Esophagus (tissue), 2 donors: Measurements from ENCODE around the gene NECTIN2. TPM values are rescaled to one million over a fixed set of nuclear protein-coding genes. Genes with fewer than 3 reads are reported as not detected.
"Not testable (repeated sequence)": the region's sequence is repeated elsewhere in the genome, so short reads cannot be mapped to it uniquely, and the experiment has no call there.

Source experiments
- H3K27ac ChIP-seq, 2 donors: one replicate each; pipeline ENCODE4 v1.5.1; 2013; ENCODE audit warnings: low read depth in 2 of 2, mild to moderate bottlenecking in 2 of 2, inconsistent platforms in 1 of 2, low read length in 1 of 2, moderate library complexity in 1 of 2
- H3K27me3 ChIP-seq, 2 donors: one replicate each; pipeline ENCODE4 v1.6.1; 2013; ENCODE audit warnings: low read length in 2 of 2, control low read depth in 1 of 2, mild to moderate bottlenecking in 1 of 2; ENCODE audit not compliant: insufficient read depth in 2 of 2, control insufficient read depth in 1 of 2
- H3K36me3 ChIP-seq, 2 donors: one replicate each; pipeline ENCODE4 v1.6.1; 2013; ENCODE audit warnings: low read length in 1 of 2; ENCODE audit not compliant: control insufficient read depth in 2 of 2, insufficient read depth in 2 of 2
- H3K4me1 ChIP-seq, 2 donors: one replicate each; pipeline ENCODE4 v1.6.1; 2013; ENCODE audit warnings: low read length in 1 of 2; ENCODE audit not compliant: control insufficient read depth in 2 of 2, insufficient read depth in 2 of 2
- H3K4me3 ChIP-seq, 2 donors: one replicate each; pipeline ENCODE4 v1.5.1; 2013; ENCODE audit warnings: low read length in 2 of 2, mild to moderate bottlenecking in 2 of 2, low read depth in 1 of 2, moderate library complexity in 1 of 2
- H3K9me3 ChIP-seq, 2 donors: one replicate each; pipeline ENCODE4 v1.6.1; 2013; ENCODE audit warnings: mild to moderate bottlenecking in 2 of 2, low read depth in 1 of 2, low read length in 1 of 2, moderate library complexity in 1 of 2; ENCODE audit not compliant: control insufficient read depth in 2 of 2, insufficient read depth in 1 of 2
- WGBS, 2 donors: extraction: QIAGEN DNeasy Blood & Tissue Kit; methylation state at CpG; one replicate each; pipeline ENCODE4 v1.1.7; 2013; 5-methylcytosine and 5-hydroxymethylcytosine counted together
- polyA plus RNA-seq, 2 donors: library from polyadenylated mRNA; stranded (reverse); fragments of 200-250 nt; gene quantifications; one replicate each; pipeline ENCODE4 v1.2.3, GENCODE V29; 2013
- donor health status: healthy with polysubstance abuse.
- donor health status: Bipolar disorder and iron deficiency.

Gene NECTIN2
- polyA plus RNA-seq, 2 donors = 58.7 to 60.9 TPM

DNA sequence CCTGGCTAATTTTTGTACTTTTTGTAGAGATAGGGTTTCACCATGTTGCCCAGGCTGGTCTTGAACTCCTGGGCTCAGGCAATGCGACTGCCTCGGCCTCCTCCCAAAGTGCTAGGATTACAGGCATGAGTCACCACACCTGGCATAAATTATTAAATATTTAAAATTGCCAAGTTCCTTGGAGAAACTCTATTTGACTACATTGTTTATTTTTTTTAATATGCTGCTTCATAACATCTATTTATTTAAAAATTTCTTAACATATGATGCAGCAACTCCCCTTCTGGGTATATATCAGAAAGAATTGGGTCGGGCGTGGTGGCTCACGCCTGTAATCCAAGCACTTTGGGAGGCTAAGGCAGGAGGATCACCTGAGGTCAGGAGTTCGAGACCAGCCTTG, 13.2 kb upstream of the NECTIN2 start:
- WGBS, 2 donors = 62 to 63% methylated on average over 6 of the region's 6 CpGs
- not testable (repeated sequence) for H3K4me1 ChIP-seq, H3K36me3 ChIP-seq, H3K4me3 ChIP-seq, H3K9me3 ChIP-seq, H3K27me3 ChIP-seq, H3K27ac ChIP-seq

DNA sequence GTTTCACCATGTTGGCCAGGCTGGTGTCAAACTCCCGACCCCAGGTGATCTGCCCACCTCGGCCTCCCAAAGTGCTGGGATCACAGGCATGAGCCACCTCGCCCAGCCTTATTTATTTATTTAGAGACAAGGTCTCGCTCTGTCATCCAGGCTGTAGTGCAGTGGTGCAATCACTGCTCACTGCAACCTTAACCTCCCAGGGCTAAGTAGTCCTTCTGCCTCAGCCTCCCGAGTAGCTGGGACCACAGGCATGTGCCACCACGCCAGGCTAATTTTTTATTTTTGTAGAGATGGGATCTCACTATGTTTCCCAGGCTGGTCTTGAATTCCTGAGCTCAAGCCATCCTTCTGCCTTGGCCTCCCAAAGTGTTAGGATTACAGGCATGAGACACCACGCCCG, 11.7 kb upstream of the NECTIN2 start:
- not testable (repeated sequence) for H3K27ac ChIP-seq, H3K36me3 ChIP-seq, H3K27me3 ChIP-seq, H3K4me3 ChIP-seq, H3K4me1 ChIP-seq, H3K9me3 ChIP-seq
- 79 to 83% methylated on average over 8 of the region's 8 CpGs for WGBS, 2 donors

DNA sequence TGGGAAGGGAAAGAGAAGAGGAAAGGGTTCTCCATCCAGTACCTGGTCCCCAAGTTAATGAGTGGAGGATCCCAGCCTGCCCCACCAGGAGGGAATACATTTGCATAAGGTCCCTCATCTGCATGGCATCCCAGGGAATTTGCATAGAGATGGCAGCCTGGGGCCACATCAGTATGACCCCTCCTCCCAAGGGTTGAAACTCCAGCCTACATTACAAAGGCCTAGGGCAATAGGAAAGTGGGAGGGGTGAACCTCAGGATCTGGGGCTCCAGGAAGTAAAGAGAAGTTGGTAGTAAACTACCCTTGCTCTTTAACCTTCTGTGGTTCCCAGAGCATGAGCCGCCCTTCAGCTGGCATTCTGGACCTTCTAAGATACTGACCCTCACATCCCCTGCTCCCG, 6.8 kb upstream of the NECTIN2 start:
- Histone ChIP-seq H3K36me3 (no peaks in the 10 kb centered on the region), H3K27ac (no peak overlapping the region), H3K9me3 (no peaks in the 10 kb centered on the region), H3K4me1 (no peaks in the 10 kb centered on the region), H3K4me3 (no peak overlapping the region), H3K27me3 (no peaks in the 10 kb centered on the region)
- WGBS, 2 donors = 90 to 96% methylated on average over 2 of the region's 2 CpGs

DNA sequence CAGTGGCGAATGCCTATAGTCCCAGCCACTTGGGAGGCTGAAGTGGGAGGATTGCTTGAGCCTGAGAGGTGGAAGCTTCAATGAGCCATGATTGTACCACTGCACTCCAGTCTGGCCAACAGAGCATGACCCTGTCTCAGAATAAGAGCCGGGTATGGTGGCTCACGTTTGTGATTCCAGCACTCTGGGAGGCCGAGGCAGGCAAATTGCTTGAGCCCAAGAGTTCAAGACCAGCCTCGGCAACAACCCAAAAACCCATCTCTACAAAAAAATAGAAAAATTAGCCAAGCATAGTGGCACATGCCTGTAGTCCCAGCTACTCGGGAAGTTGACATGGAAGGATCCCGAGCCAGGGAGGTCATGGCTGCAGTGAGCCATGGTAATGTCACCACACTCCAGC, 5.3 kb upstream of the NECTIN2 start:
- H3K27me3 ChIP-seq = no peaks in the 10 kb centered on the region
- H3K4me1 ChIP-seq = no peaks in the 10 kb centered on the region
- no peak overlapping the region for H3K4me3 ChIP-seq
- H3K27ac ChIP-seq = no peak overlapping the region
- no peaks in the 10 kb centered on the region for H3K9me3 ChIP-seq
- no peaks in the 10 kb centered on the region for H3K36me3 ChIP-seq
- 74 to 78% methylated on average over 7 of the region's 7 CpGs for WGBS, 2 donors

GRCh38 chr19:44841231-44841630, 4.9 kb upstream of the NECTIN2 start:
- no peaks in the 10 kb centered on the region for H3K4me1 ChIP-seq
- WGBS, 2 donors = 42 to 60% methylated on average over 3 of the region's 3 CpGs
- no peaks in the 10 kb centered on the region for H3K36me3 ChIP-seq
- H3K27me3 ChIP-seq = no peaks in the 10 kb centered on the region
- no peak overlapping the region for H3K27ac ChIP-seq
- no peak overlapping the region for H3K4me3 ChIP-seq
- no peaks in the 10 kb centered on the region for H3K9me3 ChIP-seq

DNA sequence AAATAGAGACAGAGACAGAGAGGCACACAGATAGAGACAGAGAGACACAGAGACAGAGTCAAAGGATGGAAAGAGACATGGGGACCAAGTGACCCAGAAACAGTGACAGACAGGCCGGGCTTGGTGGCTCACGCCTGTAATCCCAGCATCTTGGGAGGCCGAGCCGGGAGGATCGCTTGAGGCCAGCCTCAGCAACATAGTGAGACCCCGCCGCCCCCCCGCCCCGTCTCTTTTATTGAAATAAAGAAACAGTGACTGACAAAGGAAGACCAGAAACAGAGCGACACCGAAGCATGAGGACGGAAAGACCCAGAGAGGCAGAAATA, 848 bp upstream of the NECTIN2 start:
- peak overlapping the region; percentile 17 to 50 for H3K4me3 ChIP-seq
- no peaks in the 10 kb centered on the region for H3K36me3 ChIP-seq
- H3K27ac ChIP-seq = peak overlapping the region; percentile 79 to 81
- H3K9me3 ChIP-seq = no peaks in the 10 kb centered on the region
- H3K4me1 ChIP-seq = peaks cover 5 to 6% of the 10 kb centered on the region in 2 donors
- 10% methylated on average over 12 of the region's 12 CpGs for WGBS, 2 donors
- H3K27me3 ChIP-seq = no peaks in the 10 kb centered on the region

GRCh38 chr19:44846455-44847143, 502 bp downstream of the NECTIN2 start:
- Histone ChIP-seq H3K4me1 (peaks cover 6 to 13% of the 10 kb centered on the region in 2 donors), H3K27ac (peak overlapping the region; percentile 89 to 94), H3K36me3 (no peaks in the 10 kb centered on the region), H3K4me3 (peak overlapping the region; percentile 64 to 84), H3K27me3 (no peaks in the 10 kb centered on the region), H3K9me3 (no peaks in the 10 kb centered on the region)
- WGBS, 2 donors = 1 to 2% methylated on average over 37 to 51 of the region's 51 CpGs

DNA sequence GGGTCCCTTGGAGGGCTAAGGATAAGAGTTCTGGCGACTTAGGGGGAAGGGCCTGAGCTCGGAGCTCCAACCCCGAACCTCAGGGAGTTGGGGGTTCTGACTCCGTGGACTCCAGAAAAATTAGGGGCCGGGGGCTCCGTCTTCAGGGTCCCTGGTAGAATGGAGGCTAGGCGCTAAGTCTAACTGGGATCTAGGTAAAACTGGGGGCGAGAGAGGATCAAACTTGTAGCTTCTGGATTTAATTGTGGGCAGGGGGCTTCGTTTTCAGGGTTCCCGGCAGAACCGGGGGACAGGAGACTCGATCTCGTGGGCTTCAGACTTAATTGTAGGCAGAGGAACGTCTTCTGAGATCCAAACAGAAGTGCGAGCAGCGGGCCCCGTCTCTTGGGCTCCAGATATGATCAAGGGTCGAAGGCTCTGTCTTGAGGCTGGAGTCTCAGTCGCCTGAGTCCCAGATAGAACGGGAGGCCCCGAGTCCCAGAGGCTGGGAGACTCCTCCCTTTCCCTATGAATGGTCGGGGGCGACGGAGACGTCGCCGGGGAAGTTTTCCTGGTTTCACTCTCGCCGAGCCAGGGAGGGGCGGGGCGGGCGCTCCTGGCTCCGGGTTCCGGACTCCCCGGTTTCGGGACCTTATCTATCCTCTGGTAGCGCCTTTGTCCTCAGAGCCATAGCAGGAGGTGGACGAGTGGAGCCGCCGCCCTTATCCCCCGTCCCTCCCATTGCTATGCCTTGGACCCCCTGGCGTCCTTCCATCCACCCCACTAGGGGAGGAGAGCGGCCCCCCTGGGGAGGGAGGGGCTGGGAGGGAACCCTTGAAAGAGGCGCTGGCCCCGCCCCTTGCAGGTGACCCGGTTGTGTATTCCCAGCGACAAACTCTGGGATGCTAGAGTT, 1.3 kb downstream of the NECTIN2 start:
- peak overlapping the region; percentile 89 to 94 for H3K27ac ChIP-seq
- H3K4me3 ChIP-seq = peak overlapping the region; percentile 64 to 84
- no peaks in the 10 kb centered on the region for H3K9me3 ChIP-seq
- H3K36me3 ChIP-seq = no peaks in the 10 kb centered on the region
- no peaks in the 10 kb centered on the region for H3K27me3 ChIP-seq
- whole genome bisulfite sequencing, 2 donors = 1% methylated on average over 37 to 47 of the region's 47 CpGs
- peaks cover 6 to 15% of the 10 kb centered on the region in 2 donors for H3K4me1 ChIP-seq

DNA sequence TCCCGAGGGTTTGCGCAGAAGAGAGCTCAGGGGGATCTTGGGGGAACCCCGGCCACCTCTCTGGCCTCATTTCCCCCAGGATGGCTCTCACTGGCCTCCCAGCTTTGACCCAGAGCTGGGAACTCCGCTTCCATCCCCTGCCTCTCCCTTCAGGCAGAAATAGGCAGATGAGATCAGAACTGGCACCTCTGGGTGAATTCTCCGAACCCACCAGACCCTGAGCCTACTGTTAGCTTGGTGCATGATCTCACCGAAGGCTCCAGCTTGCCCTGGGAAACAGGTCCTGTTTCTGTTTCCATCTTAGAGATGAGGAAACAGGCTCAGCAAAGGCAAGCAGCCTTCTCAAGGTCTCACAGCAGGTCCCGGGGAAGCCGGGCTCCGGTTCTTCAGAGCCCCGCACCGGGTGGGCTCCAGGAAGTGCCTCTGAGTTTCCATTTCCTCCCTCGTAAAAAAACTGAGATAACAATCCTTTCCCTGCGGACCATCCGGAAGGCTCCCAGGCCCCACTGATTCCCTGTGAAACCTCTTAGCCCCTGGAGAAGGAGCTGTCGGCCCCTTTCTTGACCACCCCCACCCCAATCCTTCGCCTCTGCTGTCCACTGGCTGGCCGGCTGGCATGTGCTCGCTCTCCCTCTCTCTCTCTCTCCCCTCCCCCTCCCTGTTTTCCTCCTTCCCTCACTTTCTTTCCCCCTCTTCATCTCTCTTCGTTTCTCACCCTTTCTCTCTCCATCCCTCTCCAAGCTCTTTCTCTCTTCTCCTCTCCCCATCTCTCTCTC, 2.1 kb downstream of the NECTIN2 start:
- Histone ChIP-seq H3K27ac (peak overlapping the region; percentile 89 to 94), H3K36me3 (no peaks in the 10 kb centered on the region), H3K4me1 (peaks cover 6 to 15% of the 10 kb centered on the region in 2 donors), H3K4me3 (peak overlapping the region; percentile 64 to 84), H3K9me3 (no peaks in the 10 kb centered on the region), H3K27me3 (no peaks in the 10 kb centered on the region)
- 32% methylated on average over 19 of the region's 19 CpGs for WGBS, 2 donors
